DOHH2 (cell line): ENCODE data around the gene ASGR1.

Experiments
- H3F3A ChIP-seq: fragments of 200-600 bp; sonication (generic), shearing (Covaris generic); 2 replicates; pipeline ENCODE4 v1.6.0; 2016; ENCODE audit warnings: antibody characterized with exemption, mild to moderate bottlenecking; ENCODE audit not compliant: control insufficient read depth, insufficient read depth
- H3K27ac ChIP-seq: fragments of 200-600 bp; sonication (generic); 2 replicates; pipeline ENCODE4 v1.5.1; 2014; ENCODE audit warnings: low read depth, mild to moderate bottlenecking, low read length, moderate library complexity
- H3K27me3 ChIP-seq: fragments of 200-600 bp; sonication (generic); 2 replicates; pipeline ENCODE4 v1.6.1; 2014; ENCODE audit warnings: mild to moderate bottlenecking, low read length, mixed read lengths; ENCODE audit not compliant: control insufficient read depth
- H3K36me3 ChIP-seq: fragments of 200-600 bp; sonication (generic); 2 replicates; pipeline ENCODE4 v1.6.1; 2014; ENCODE audit warnings: mild to moderate bottlenecking, low read length, moderate library complexity, mixed read lengths; ENCODE audit not compliant: control insufficient read depth
- H3K4me1 ChIP-seq: fragments of 200-600 bp; sonication (generic); 2 replicates; pipeline ENCODE4 v1.6.1; 2014; ENCODE audit warnings: mild to moderate bottlenecking, low read length, mixed read lengths; ENCODE audit not compliant: control insufficient read depth
- H3K4me2 ChIP-seq: fragments of 200-600 bp; sonication (generic); 2 replicates; pipeline ENCODE4 v1.6.0; 2014; ENCODE audit warnings: mild to moderate bottlenecking, low read length, moderate library complexity
- H3K4me3 ChIP-seq: fragments of 200-600 bp; sonication (generic); 2 replicates; pipeline ENCODE4 v1.5.1; 2014; ENCODE audit warnings: mild to moderate bottlenecking, low read length, mixed read lengths
- H3K79me2 ChIP-seq: fragments of 200-600 bp; sonication (generic); 2 replicates; pipeline ENCODE4 v1.6.1; 2014; ENCODE audit warnings: mild to moderate bottlenecking, low read length, mixed read lengths; ENCODE audit not compliant: control insufficient read depth
- H3K9me2 ChIP-seq: fragments of 200-600 bp; sonication (generic); replicated peaks from 2 replicates; pipeline ENCODE4 v1.6.1; 2014; ENCODE audit warnings: mild to moderate bottlenecking, low read length, mixed read lengths; ENCODE audit not compliant: control insufficient read depth
- H3K9me3 ChIP-seq: fragments of 200-600 bp; sonication (generic); 2 replicates; pipeline ENCODE4 v1.6.1; 2014; ENCODE audit warnings: antibody characterized with exemption, low read length, mixed read lengths; ENCODE audit not compliant: control insufficient read depth, insufficient read depth
- H4K20me1 ChIP-seq: fragments of 200-600 bp; sonication (generic); 2 replicates; pipeline ENCODE4 v1.6.0; 2014; ENCODE audit warnings: low read depth, mild to moderate bottlenecking, antibody characterized with exemption, low read length, moderate library complexity; ENCODE audit not compliant: control insufficient read depth, insufficient read depth
- EZH2phosphoT487 ChIP-seq: fragments of 200-600 bp; sonication (generic); IDR thresholded peaks from 2 replicates; pipeline ENCODE4 v1.6.1; 2017; ENCODE audit warnings: borderline replicate concordance, mild to moderate bottlenecking, antibody characterized with exemption, low read length, moderate library complexity, mixed read lengths
- TF ChIP-seq, protein P1 (sequence below): fragments of 200-600 bp; sonication (generic); IDR thresholded peaks from one replicate; pipeline ENCODE4 v1.5.1; 2014; ENCODE audit warnings: antibody characterized with exemption, mild to moderate bottlenecking, low read depth, low read length; ENCODE audit not compliant: poor library complexity, severe bottlenecking

Gene ASGR1

DNA sequence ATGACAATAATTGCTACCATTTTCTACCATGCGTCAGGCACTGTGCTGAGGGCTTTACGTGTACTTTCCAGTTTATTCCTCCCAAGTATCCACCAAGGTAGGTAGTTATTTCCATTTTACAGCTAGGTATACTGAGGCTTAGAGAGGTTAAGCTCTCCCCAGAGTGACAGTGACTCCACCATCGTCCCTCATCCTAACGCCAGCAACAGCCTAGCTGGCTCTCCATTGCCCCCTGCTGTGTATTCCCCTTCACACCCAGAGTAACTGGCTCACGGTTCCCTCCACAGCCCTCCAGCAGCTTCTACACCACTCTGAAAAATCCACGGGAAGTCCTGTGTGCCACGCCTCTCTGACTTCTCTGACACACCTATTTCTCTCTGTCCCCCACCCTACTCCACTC, 7.1 kb upstream of the ASGR1 start:
- no peak overlapping the region for H3K4me2 ChIP-seq
- H3K4me1 ChIP-seq = no peaks in the 10 kb centered on the region
- no peaks in the 10 kb centered on the region for H3K27me3 ChIP-seq
- H3K27ac ChIP-seq = no peak overlapping the region
- TF ChIP-seq, protein P1, sequence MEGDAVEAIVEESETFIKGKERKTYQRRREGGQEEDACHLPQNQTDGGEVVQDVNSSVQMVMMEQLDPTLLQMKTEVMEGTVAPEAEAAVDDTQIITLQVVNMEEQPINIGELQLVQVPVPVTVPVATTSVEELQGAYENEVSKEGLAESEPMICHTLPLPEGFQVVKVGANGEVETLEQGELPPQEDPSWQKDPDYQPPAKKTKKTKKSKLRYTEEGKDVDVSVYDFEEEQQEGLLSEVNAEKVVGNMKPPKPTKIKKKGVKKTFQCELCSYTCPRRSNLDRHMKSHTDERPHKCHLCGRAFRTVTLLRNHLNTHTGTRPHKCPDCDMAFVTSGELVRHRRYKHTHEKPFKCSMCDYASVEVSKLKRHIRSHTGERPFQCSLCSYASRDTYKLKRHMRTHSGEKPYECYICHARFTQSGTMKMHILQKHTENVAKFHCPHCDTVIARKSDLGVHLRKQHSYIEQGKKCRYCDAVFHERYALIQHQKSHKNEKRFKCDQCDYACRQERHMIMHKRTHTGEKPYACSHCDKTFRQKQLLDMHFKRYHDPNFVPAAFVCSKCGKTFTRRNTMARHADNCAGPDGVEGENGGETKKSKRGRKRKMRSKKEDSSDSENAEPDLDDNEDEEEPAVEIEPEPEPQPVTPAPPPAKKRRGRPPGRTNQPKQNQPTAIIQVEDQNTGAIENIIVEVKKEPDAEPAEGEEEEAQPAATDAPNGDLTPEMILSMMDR = peak; percentile 52
- no peak for TF ChIP-seq EZH2phosphoT487
- H3K36me3 ChIP-seq = peaks cover 4% of the 10 kb centered on the region
- no peaks in the 10 kb centered on the region for H4K20me1 ChIP-seq
- no peaks in the 10 kb centered on the region for H3K9me3 ChIP-seq
- H3F3A ChIP-seq = no peaks in the 10 kb centered on the region
- H3K9me2 ChIP-seq = no peaks in the 10 kb centered on the region
- no peaks in the 10 kb centered on the region for H3K79me2 ChIP-seq
- no peak overlapping the region for H3K4me3 ChIP-seq

DNA sequence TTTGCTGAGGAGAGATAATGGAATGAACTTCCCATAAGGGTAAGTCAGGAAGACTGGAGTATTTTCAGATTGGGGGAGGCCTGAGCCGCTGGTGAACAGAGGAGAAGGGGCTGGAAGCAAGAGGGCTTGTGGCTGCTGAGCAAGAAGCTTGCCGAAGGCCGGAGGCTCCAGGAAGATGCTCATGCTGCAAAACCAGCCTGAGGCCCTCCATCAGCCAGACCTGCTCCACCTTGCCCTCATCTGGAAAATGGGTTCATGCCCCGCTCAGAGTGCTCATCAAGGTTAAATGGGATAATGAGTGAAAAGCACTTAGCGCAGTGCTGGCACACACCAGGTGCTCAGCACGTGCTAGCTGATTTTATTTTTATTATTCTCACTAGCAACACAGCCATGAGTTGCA, 5.5 kb upstream of the ASGR1 start:
- H3K4me1 ChIP-seq = no peaks in the 10 kb centered on the region
- H4K20me1 ChIP-seq = no peaks in the 10 kb centered on the region
- H3K4me2 ChIP-seq = no peak overlapping the region
- TF ChIP-seq, protein P1 = no peak
- TF ChIP-seq EZH2phosphoT487 = no peak
- H3K79me2 ChIP-seq = no peaks in the 10 kb centered on the region
- H3F3A ChIP-seq = no peaks in the 10 kb centered on the region
- no peaks in the 10 kb centered on the region for H3K9me3 ChIP-seq
- H3K36me3 ChIP-seq = no peaks in the 10 kb centered on the region
- H3K9me2 ChIP-seq = no peaks in the 10 kb centered on the region
- H3K27ac ChIP-seq = no peak overlapping the region
- no peak overlapping the region for H3K4me3 ChIP-seq
- H3K27me3 ChIP-seq = peaks cover under 1% of the 10 kb centered on the region; the same call in 1 of the 2 replicates

DNA sequence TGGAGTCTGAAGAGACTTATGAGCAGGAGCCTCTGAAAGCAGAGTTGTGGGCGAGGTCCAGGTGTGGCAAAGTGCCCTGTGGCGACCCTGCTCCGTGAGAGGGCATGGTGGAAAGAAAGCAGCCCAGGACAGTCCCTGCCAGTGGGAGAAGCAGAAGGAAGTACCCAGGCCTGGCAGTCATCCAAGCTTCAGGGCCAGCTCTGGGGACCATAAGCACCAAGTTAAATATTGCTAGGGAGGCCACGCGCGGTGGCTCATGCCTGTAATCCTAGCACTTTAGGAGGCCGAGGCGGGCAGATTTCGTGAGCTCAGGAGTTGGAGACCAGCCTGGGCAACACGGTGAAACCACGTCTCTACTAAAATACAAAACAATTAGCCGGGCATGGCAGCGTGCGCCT, 4.9 kb upstream of the ASGR1 start:
- H4K20me1 ChIP-seq = no peaks in the 10 kb centered on the region
- H3K4me3 ChIP-seq = no peak overlapping the region
- no peaks in the 10 kb centered on the region for H3K79me2 ChIP-seq
- no peaks in the 10 kb centered on the region for H3K36me3 ChIP-seq
- H3K9me2 ChIP-seq = no peaks in the 10 kb centered on the region
- H3K4me2 ChIP-seq = no peak overlapping the region
- no peaks in the 10 kb centered on the region for H3K4me1 ChIP-seq
- H3K9me3 ChIP-seq = no peaks in the 10 kb centered on the region
- peaks cover 3% of the 10 kb centered on the region; the same call in 1 of the 2 replicates for H3K27me3 ChIP-seq
- no peaks in the 10 kb centered on the region for H3F3A ChIP-seq
- no peak overlapping the region for H3K27ac ChIP-seq
- no peak for TF ChIP-seq EZH2phosphoT487
- TF ChIP-seq, protein P1 = no peak
